Activated CD4-positive, CD25-positive, alpha-beta regulatory T cell treated with anti-CD3 and anti-CD28 coated beads, Interleukin-2, amount 50 U/mL, for 72 hours (primary cell): ENCODE data around the gene NFE2L3.

Experiments
- DNase-seq: peaks from one replicate; pipeline ENCODE4 v3.0.0; 2021

NFE2L3 gene

GRCh38 chr7:26200444-26201246 lies 48.6 kb downstream of the NFE2L3 start, which contains the start of gene HNRNPA2B1:
HNRNPA2B1 (minus strand) TSS chr7:26200746; CDS start chr7:26200577, 169 bp downstream.
- peak; percentile 98 for DNase-seq

GRCh38 chr7:26201247-26202018 lies 49.4 kb downstream of the NFE2L3 start, which contains the start of gene CBX3:
CBX3 (plus strand) TSS chr7:26201745; CDS start chr7:26202999, 1,254 bp downstream.
- peak; percentile 87 for DNase-seq

GRCh38 chr7:26202019-26202990 lies 50.3 kb downstream of the NFE2L3 start:
- peak; percentile 66 for DNase-seq

GRCh38 chr7:26203016-26203415 lies 51.0 kb downstream of the NFE2L3 start:
- no peak for DNase-seq

- DNase-seq = no peak
Observed at GRCh38 chr7:26208040-26208439, 56.0 kb downstream of the NFE2L3 start.

GRCh38 chr7:26212921-26213718 lies 61.1 kb downstream of the NFE2L3 start:
- DNase-seq = no peak

GRCh38 chr7:26213807-26214515 lies 62.0 kb downstream of the NFE2L3 start:
- no peak for DNase-seq

GRCh38 chr7:26216049-26216448 lies 64.1 kb downstream of the NFE2L3 start:
- no peak for DNase-seq

GRCh38 chr7:26224359-26224758 lies 72.4 kb downstream of the NFE2L3 start:
- no peak for DNase-seq

GRCh38 chr7:26227987-26228386 lies 76.0 kb downstream of the NFE2L3 start:
- no peak for DNase-seq

GRCh38 chr7:26233902-26234511 lies 82.0 kb downstream of the NFE2L3 start:
- DNase-seq = no peak
